Activated T-helper 1 cell treated with anti-CD3 and anti-CD28 coated beads, Interleukin-2, amount 50 U/mL, for 16 hours (primary cell): ENCODE results near the gene TMEM178B.
"Not testable (repeated sequence)": the region's sequence is repeated elsewhere in the genome, so short reads cannot be mapped to it uniquely, and the experiment has no call there.

ENCODE experiments used
- DNase-seq, 2 donors: peaks; one replicate each; pipeline ENCODE4 v3.0.0-alpha.2; 2020; ENCODE audit warnings: low read depth in 1 of 2, low spot score in 1 of 2

The TMEM178B gene

GRCh38 chr7:141073641-141074161 is at the start of gene TMEM178B:
TSS of gene TMEM178B (plus strand) at chr7:141074064.
- DNase-seq: no peak

GRCh38 chr7:141024668-141025067 is 49.2 kb upstream of the TMEM178B start:
- DNase-seq: no peak

GRCh38 chr7:141027043-141027442 is 46.8 kb upstream of the TMEM178B start:
- no peak for DNase-seq

GRCh38 chr7:141028767-141029166 is 45.1 kb upstream of the TMEM178B start:
- DNase-seq: no peak

GRCh38 chr7:141032539-141033323 is 41.1 kb upstream of the TMEM178B start:
- not testable (repeated sequence) for DNase-seq

- not testable (repeated sequence) for DNase-seq
Observed at GRCh38 chr7:141038100-141038499, 35.8 kb upstream of the TMEM178B start.

GRCh38 chr7:141039376-141039775 is 34.5 kb upstream of the TMEM178B start:
- DNase-seq: no peak

- no peak for DNase-seq
Observed at GRCh38 chr7:141042222-141043193, 31.4 kb upstream of the TMEM178B start.

GRCh38 chr7:141043616-141044015 is 30.2 kb upstream of the TMEM178B start:
- DNase-seq: no peak

- no peak for DNase-seq
Observed at GRCh38 chr7:141045126-141045841, 28.6 kb upstream of the TMEM178B start.

- DNase-seq: no peak
Observed at GRCh38 chr7:141045842-141046620, 27.8 kb upstream of the TMEM178B start.

- DNase-seq: peak in 1 of 2 donors; percentile 16
Observed at GRCh38 chr7:141053626-141054025, 20.2 kb upstream of the TMEM178B start.

- DNase-seq: no peak
Observed at GRCh38 chr7:141055146-141055545, 18.7 kb upstream of the TMEM178B start.

GRCh38 chr7:141057788-141058187 is 16.1 kb upstream of the TMEM178B start:
- no peak for DNase-seq

- DNase-seq: not testable (repeated sequence)
Observed at GRCh38 chr7:141067856-141068255, 6.0 kb upstream of the TMEM178B start.

- no peak for DNase-seq
Observed at GRCh38 chr7:141071260-141071854, 2.5 kb upstream of the TMEM178B start.

GRCh38 chr7:141071855-141072547 is 1.9 kb upstream of the TMEM178B start:
- DNase-seq: no peak

- DNase-seq: no peak
Observed at GRCh38 chr7:141072548-141073172, 1.2 kb upstream of the TMEM178B start.

- no peak for DNase-seq
Observed at GRCh38 chr7:141073173-141073640, 657 bp upstream of the TMEM178B start.
